ENCODE data around the gene SCRG1. TPM values are rescaled to one million over a fixed set of nuclear protein-coding genes. Genes with fewer than 3 reads are reported as not detected.

Gene SCRG1
- total and polyA plus RNA-seq, 12 donors, result 0.14 to 1.9 (median 0.33) TPM; not detected in 2

DNA sequence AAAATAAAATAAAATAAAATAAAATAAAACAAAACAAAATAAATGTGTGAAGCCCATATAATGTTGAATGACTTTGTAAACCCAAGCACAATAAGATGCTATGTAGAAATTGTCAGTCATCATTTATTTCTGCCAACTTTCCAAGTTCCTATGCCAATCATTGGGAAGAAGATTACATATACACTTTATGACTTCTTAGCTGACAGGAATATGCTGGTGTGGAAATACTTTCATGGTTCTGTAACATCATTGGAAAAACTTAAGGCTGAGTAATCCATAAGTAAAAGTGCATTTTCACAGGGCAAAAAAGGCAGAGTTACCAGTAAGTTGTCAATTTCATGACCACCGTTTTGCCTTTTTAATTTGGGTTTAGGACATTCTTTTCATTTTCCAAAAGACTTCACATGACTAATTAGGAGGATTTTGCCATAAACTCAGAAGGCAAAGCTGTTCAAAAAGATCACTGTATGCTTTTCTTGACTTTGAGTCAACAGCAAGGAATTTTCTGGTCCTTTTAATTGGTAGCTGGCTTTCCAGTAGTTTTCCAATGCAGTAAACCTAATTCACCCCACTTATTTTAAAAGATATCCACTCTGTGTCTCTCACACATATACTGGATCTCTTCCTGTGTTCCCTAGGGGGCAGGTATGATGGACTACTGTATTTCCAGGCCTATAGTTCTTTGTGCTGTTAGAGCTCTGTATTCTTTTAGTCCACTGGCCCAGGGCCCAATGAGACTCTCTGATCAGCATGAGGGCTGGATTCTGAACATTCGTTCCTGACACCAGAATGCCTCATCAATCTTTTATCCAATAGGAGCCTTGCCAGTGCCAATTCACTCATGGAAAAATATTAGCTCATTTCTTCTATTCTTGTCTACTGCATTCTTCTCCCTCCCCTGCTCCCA is 26.2 kb upstream of the SCRG1 start:
- Histone ChIP-seq H3K9me3 (replicated peaks in 1 of 3) (no peaks in the 10 kb centered on the region), H3K4me3 (no peak overlapping the region), H3K36me3 (replicated peaks in 1 of 2) (no peaks in the 10 kb centered on the region), H3K27ac (peak overlapping the region in 1 of 5 donors; percentile 53), H3K4me1 (replicated peaks in 1 of 2) (no peaks in the 10 kb centered on the region), H3K27me3 (no peaks in the 10 kb centered on the region)
- WGBS, 4 donors, result 62 to 78% (median 78%) methylated on average over 2 of the region's 2 CpGs
- DNase-seq, result no peak
- TF ChIP-seq, protein P1, sequence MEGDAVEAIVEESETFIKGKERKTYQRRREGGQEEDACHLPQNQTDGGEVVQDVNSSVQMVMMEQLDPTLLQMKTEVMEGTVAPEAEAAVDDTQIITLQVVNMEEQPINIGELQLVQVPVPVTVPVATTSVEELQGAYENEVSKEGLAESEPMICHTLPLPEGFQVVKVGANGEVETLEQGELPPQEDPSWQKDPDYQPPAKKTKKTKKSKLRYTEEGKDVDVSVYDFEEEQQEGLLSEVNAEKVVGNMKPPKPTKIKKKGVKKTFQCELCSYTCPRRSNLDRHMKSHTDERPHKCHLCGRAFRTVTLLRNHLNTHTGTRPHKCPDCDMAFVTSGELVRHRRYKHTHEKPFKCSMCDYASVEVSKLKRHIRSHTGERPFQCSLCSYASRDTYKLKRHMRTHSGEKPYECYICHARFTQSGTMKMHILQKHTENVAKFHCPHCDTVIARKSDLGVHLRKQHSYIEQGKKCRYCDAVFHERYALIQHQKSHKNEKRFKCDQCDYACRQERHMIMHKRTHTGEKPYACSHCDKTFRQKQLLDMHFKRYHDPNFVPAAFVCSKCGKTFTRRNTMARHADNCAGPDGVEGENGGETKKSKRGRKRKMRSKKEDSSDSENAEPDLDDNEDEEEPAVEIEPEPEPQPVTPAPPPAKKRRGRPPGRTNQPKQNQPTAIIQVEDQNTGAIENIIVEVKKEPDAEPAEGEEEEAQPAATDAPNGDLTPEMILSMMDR (IDR thresholded peaks at IDR 0.05), result no peak
- no peak for TF ChIP-seq POLR2A (IDR thresholded peaks at IDR 0.05)
- intact Hi-C loops (cut with DNase I), result loop anchor here in 1 of 2 donors (10.0 kb wide), 1 partner anchor 70 kb away; no protein-coding TSS in a partner anchor

DNA sequence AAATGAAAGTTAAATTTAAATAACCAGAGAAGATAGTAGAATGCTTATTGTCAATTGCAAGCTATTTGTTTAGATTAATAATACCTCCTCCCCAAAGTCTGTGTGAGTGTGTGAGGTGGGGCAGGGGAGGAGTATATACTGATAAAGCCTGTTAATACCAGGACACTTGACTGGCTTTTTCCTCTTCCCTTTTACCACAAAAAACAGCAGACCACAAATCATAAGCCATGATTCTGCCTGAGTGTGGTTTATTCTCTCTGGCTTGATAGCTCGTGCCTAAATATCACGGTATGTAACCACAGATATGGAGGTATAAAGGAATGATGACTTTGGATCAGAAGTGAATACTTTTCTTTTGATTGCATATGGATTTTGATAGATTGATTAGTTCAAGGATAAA is 21.9 kb upstream of the SCRG1 start:
- H3K27ac ChIP-seq, result no peak overlapping the region
- no peaks in the 10 kb centered on the region for H3K36me3 ChIP-seq (replicated peaks in 1 of 2)
- intact Hi-C loops (cut with DNase I), result loop anchor here in 1 of 2 donors (10.0 kb wide), 1 partner anchor 74 kb away; no protein-coding TSS in a partner anchor
- H3K4me1 ChIP-seq (replicated peaks in 1 of 2), result peaks cover 0 to 10% of the 10 kb centered on the region in 2 donors
- no peak overlapping the region for H3K4me3 ChIP-seq
- no peak for DNase-seq
- TF ChIP-seq, protein P1 (IDR thresholded peaks at IDR 0.05), result no peak
- no peak for TF ChIP-seq POLR2A (IDR thresholded peaks at IDR 0.05)
- no peaks in the 10 kb centered on the region for H3K9me3 ChIP-seq (replicated peaks in 1 of 3)
- H3K27me3 ChIP-seq, result no peaks in the 10 kb centered on the region
- 93 to 97% (median 94%) methylated on average over 2 of the region's 2 CpGs for WGBS, 4 donors

DNA sequence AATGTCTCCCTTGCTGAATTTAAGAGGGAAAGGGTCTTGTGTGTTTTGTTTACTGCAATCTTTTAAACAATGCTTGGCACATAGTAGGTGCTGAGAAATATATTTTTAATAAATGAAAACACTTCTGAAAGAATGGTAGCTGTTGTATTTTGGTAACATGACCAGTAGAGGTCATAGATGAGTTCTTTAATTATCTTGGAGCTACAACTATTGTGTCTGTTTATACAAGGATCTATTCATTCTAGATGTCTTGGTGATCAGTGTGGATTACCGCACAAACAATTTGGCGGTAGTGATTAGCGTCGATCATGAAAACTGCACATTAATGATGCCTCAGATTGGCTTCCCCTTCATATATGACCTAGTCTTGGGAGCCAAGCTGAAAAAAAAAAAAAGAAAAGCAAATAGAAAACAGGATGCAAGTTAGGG is 21.4 kb upstream of the SCRG1 start:
- no peak overlapping the region for H3K27ac ChIP-seq
- TF ChIP-seq, protein P1 (IDR thresholded peaks at IDR 0.05), result peak; percentile 25 to 59 (median 42)
- no peak for TF ChIP-seq POLR2A (IDR thresholded peaks at IDR 0.05)
- H3K4me3 ChIP-seq, result no peak overlapping the region
- no peaks in the 10 kb centered on the region for H3K9me3 ChIP-seq (replicated peaks in 1 of 3)
- WGBS, 4 donors, result 33 to 37% (median 35%) methylated on average over 4 of the region's 4 CpGs
- intact Hi-C loops (cut with DNase I), result loop anchor here in 1 of 2 donors (10.0 kb wide), 1 partner anchor 74 kb away; no protein-coding TSS in a partner anchor
- no peak for DNase-seq
- no peaks in the 10 kb centered on the region for H3K27me3 ChIP-seq
- H3K36me3 ChIP-seq (replicated peaks in 1 of 2), result no peaks in the 10 kb centered on the region
- H3K4me1 ChIP-seq (replicated peaks in 1 of 2), result peaks cover 0 to 10% of the 10 kb centered on the region in 2 donors

DNA sequence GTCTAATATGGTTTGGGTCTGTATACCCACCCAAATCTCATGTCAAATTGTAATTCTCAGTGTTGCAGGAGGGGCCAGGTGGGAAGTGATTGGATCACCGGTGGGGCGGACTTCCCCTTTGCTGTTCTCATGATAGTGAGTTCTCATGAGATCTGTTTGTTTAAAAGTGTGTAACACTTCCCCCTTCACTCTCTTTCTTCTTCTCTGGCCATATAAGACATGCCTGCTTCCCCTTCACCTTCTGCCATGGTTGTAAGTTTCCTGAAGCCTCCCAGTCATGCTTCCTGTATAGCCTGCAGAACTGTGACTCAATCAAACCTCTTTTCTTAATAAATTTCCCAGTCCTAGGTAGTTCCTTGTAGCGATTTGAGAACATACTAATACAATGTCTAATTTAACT is 19.7 kb upstream of the SCRG1 start:
- H3K4me3 ChIP-seq, result no peak overlapping the region
- H3K36me3 ChIP-seq (replicated peaks in 1 of 2), result no peaks in the 10 kb centered on the region
- 70 to 76% (median 72%) methylated on average over 3 of the region's 3 CpGs for WGBS, 4 donors
- peaks cover 0 to 18% of the 10 kb centered on the region in 2 donors for H3K4me1 ChIP-seq (replicated peaks in 1 of 2)
- H3K9me3 ChIP-seq (replicated peaks in 1 of 3), result no peaks in the 10 kb centered on the region
- peak overlapping the region in 1 of 5 donors; percentile 35 for H3K27ac ChIP-seq
- intact Hi-C loops (cut with DNase I), result loop anchor here (5.0 kb wide), 1 partner anchor 101 kb away; no protein-coding TSS in a partner anchor
- TF ChIP-seq POLR2A (IDR thresholded peaks at IDR 0.05), result no peak
- TF ChIP-seq, protein P1 (IDR thresholded peaks at IDR 0.05), result no peak
- no peaks in the 10 kb centered on the region for H3K27me3 ChIP-seq
- no peak for DNase-seq

Measured in adrenal gland (tissue), 12 donors.